HG03045 (cell line): ENCODE measurements around the gene SDC1.

ENCODE experiments used
- ATAC-seq: cut with Tn5 transposase; IDR thresholded peaks from one replicate; pipeline ENCODE4 v1.9.1; 2021; ENCODE audit warnings: mild to moderate bottlenecking, moderate library complexity; ENCODE audit not compliant: unreplicated experiment

Gene SDC1

GRCh38 chr2:20229322-20230113 is 4.6 kb upstream of the SDC1 start:
- ATAC-seq = no peak

GRCh38 chr2:20227894-20228505 is 3.1 kb upstream of the SDC1 start:
- no peak for ATAC-seq

GRCh38 chr2:20226152-20226545 is 1.2 kb upstream of the SDC1 start:
- ATAC-seq = no peak

- peak; percentile 45 for ATAC-seq
These were observed 593 bp upstream of the SDC1 start for GRCh38 chr2:20225294-20226151.

GRCh38 chr2:20224164-20224715 is 690 bp downstream of the SDC1 start:
- no peak for ATAC-seq

GRCh38 chr2:20223407-20224163 is 1.3 kb downstream of the SDC1 start:
- ATAC-seq = no peak

- no peak for ATAC-seq
These were observed 2.0 kb downstream of the SDC1 start for GRCh38 chr2:20222769-20223406.

GRCh38 chr2:20222014-20222768 is 2.7 kb downstream of the SDC1 start:
- ATAC-seq = no peak

GRCh38 chr2:20221555-20221973 is 3.4 kb downstream of the SDC1 start:
- ATAC-seq = no peak

- ATAC-seq = no peak
These were observed 4.0 kb downstream of the SDC1 start for GRCh38 chr2:20220806-20221554.

- ATAC-seq = no peak
These were observed 5.1 kb downstream of the SDC1 start for GRCh38 chr2:20219763-20220380.

GRCh38 chr2:20218331-20219320 is 6.3 kb downstream of the SDC1 start:
- ATAC-seq = no peak

- ATAC-seq = no peak
These were observed 7.6 kb downstream of the SDC1 start for GRCh38 chr2:20217041-20217970.

- no peak for ATAC-seq
These were observed 8.6 kb downstream of the SDC1 start for GRCh38 chr2:20216130-20217025.
